GM15510 (cell line): ENCODE data around the gene REELD1.

Experiments used
- POLR2A ChIP-seq: IDR thresholded peaks from 3 replicates; pipeline ENCODE4 v1.6.1; 2011; ENCODE audit warnings: borderline replicate concordance; ENCODE audit not compliant: insufficient read length; ENCODE audit errors: extremely low read depth

REELD1 gene

DNA sequence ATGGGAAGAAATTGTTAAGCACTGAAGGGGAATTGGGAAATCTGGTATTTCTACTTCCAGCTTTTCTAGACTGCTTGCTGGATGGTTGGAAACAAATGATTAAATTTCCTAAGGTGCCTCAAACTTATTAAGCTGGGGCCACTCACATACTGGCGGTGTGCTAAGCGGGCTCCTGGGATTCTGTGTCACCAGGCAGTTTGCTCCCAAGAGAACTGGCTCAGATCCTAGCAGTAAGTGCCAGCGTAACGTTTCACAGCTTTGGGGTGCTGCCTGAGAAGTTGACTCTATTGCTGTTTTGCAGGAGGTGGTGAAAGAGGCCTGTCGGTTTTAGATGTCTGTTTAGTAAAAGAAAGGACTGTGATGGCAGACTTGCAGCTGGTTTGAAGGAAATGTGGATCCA is 6.9 kb upstream of the REELD1 start:
- TF ChIP-seq POLR2A: no peak

DNA sequence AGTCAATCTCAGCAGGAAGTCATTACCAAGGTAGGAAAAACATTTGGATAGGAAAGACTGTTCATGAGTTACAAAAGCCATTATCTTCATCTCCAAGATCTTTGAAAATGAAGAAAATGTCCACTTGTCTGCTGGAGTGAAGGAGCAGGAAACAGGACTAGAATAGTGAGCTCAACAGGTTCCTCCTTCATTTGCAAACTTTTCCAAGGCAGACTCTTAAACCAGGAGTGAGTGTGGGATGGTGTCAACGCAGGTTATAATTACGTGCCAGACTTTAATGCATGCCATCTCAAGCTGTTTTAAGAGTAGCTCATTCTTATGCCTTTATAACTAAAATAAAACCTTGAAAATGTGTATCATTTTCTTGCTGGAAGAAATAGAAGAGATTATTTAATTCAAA is 3.4 kb upstream of the REELD1 start:
- TF ChIP-seq POLR2A: no peak

DNA sequence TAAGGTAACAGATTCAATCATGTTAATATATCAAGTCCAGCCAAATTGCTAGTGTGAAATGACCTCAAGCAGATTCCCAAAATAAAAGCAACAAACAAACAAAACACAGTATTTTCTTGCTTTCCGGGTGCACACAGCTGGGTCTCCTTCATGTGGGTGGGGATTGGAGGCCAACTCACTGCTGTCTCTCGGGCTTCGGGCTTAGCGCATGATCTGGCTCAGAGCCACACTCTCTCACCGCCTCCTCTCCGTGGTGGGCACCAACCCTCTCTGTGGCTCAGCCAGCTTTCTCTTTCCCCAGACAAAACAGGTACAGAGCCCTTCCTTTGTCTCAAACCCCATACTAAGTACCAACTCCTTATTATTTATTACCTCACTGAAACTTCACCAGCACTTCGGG is 2.9 kb upstream of the REELD1 start:
- no peak for TF ChIP-seq POLR2A

DNA sequence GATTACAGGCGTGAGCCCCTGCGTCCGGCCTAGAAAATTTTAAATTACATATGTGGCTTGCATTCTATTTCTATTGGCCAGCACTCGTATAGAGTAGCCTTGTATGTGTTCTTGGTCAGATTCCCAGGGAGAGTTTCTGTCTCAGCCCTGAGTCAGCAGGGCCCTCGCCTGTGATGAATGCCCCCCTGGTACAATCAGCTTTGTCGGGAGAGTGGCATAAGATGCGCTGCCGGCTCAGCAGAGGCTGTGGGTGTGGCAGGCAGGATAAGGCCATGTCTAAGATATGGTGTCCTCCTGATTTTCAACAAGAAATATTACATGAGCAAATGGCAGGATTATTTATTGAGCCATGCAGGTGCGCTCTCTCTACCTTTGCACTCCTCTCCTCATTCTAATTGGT is 1.6 kb upstream of the REELD1 start:
- TF ChIP-seq POLR2A: no peak

DNA sequence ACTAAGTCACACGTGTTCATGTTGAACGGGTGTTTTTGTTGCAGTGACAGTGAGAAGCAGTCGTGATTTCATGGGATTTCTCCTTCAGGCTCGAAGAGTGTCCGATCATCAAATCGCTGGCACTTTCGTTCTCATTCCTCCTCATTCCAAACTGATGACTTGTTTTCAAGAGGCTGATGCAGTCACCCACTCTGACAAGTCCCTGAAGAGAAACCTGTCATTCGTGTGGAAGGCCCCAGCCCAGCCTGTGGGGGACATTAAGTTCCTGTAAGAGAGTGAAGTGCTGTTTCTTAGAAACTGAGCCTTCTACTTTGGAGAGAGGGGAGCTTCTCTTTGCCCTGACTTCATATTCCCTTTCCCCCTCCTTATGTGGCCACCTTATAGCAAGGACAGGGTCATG is 8.0 kb downstream of the REELD1 start:
- TF ChIP-seq POLR2A: no peak

DNA sequence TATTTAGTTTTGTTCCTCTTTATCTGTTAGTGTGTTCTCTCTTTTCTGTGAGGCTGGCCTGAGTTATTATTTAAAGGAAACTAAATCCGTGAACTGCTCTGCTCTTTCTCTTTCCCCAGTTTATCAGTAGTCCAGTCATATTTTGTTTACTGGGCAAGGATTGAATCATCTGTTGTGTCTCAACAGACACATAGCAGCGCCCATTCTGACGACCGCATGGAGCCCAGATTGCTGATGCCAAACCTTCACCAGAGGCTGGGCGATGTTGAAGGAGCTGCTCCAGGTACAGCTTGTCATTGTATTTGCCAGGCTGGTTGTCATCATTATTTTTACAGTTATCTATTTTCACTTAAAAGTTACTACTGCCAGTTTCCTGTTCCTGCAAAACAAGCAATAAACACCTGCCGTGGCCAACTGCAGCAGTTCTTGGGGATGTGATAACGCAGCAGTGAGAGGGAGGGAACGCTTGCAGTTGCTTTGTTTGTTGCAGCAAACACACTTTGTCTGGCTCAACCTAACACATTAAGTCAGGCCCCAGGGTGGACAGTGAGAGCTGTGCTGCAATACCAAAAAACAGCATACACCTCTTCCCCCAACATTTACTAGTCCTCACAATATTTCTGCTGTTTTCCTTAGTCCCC is 10.1 kb downstream of the REELD1 start:
- TF ChIP-seq POLR2A: no peak

GRCh38 chr4:146229406-146229805 is 15.1 kb downstream of the REELD1 start:
- no peak for TF ChIP-seq POLR2A

DNA sequence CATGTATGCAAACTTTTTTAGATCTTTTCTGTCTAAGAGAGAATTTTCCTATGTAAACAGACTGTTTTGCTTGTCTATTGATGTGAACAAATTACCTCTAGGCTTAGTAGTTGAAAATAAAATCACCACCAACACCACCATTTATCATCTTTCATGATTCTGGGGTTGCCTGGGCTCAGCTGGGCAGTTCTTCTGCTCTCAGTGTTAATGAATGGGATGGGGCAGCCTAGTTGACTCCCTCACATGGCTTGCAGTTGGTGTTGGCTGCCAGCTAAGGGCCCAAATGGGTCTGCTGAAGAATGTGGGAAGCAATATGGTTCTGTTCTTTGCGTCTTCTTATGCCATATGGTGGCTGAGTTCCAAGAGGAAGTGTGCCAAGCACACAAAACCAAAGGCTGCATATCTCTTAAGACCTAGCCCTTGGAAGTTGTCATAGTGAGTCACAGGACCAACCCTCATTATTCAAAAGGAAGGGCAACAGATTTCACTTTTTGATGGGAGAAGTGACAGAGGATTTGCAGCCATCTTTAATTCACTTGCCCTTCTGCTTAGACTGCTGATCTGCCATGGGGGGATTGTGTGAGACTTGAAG is 17.9 kb downstream of the REELD1 start:
- no peak for TF ChIP-seq POLR2A

DNA sequence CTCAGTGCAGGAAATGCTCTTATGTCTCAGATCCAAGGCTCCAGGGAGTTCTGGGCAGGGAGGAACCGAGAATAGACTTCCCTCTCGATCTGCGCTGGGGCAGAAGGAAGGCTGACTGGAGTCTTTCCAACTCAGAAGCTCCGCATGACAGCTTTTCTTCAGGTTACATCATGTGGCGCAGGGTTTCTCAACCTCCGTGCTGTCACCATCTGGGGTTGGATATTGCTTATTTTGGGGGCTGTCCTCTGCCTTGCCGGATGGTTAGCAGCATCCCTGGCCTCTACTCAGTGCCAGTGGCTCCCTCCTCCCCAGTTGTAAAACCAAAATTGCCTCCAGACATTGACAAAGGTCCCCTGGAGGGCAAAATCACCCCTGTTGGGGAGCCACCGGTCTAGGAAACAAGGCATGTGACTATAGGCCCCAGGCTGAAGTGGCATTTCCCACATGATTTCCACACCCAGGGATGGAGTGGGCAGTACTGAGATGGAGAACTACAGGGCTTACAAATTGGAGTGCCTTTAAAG is 21.4 kb downstream of the REELD1 start:
- TF ChIP-seq POLR2A: no peak

DNA sequence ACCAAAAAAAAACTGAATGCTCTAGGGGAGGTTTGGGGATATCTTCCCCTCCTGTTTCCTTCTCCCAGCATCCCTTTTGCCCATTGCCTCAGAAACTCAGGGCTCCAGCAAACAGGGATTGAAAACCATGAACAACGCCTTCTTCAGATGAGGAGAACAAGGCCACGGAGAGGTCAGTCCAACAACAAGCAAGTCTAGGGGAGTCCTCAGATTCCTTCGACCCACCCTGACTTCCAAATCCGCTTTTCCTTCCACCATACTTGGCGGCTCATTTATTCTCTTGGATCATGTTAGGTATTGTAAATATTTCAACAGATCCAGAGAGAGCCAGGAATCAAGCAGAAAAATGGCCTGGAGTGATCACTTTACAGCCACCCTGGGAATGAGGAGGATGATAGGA is 21.9 kb downstream of the REELD1 start:
- no peak for TF ChIP-seq POLR2A

GRCh38 chr4:146237092-146237491 is 22.8 kb downstream of the REELD1 start:
- no peak for TF ChIP-seq POLR2A

- no peak for TF ChIP-seq POLR2A
Measured at GRCh38 chr4:146238107-146238506, 23.8 kb downstream of the REELD1 start.

GRCh38 chr4:146243141-146243882 is 29.0 kb downstream of the REELD1 start:
- TF ChIP-seq POLR2A: no peak

DNA sequence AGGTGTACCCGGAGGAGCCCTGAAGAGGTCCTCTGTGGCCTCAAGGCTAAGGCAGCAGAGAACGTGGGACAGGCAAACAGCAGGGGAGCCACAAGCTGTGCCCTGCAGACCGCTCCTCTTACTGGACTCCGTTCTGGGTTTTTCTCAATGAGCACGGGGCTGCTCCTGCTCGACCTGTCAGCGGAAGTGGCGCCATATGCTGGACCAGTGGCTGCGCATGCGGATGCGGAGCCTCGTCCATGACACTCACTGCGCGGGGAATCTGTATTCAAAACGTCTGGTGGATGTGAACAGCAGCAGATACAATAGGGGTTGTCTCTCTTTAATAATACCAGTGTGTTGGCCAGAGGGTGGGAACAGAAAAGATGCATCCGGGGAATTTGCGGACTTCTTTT is 29.5 kb downstream of the REELD1 start:
- TF ChIP-seq POLR2A: no peak

DNA sequence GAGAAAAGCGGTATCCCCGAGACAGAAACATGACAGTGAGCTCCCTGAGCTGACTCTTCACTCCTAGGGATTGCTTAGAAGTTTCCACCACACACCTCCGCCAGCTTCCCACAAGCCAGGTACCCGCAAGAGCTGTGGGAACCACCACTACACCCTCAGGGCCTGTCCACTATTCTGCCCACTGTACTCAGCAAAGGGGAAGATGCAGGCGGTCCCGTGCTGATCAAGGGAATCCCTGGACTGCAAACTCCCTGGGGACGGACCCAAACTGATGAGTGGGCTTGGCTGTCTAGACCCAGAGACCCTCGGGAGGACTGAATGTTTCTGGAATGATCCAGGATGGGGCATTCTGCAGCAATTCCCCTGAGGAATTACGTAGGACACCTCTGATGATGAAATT is 30.2 kb downstream of the REELD1 start:
- TF ChIP-seq POLR2A: no peak

- no peak for TF ChIP-seq POLR2A
Measured at GRCh38 chr4:146245246-146245645, 30.9 kb downstream of the REELD1 start.
